Inflammatory macrophage treated with lipopolysaccharide for 4 hours (primary cell): Measurements from ENCODE around the gene SVOPL.

Experiments
- DNase-seq: peaks from one replicate; pipeline ENCODE4 v3.0.0-alpha.2; 2020

SVOPL gene

GRCh38 chr7:138553805-138554204, 147.4 kb downstream of the SVOPL start:
- no peak for DNase-seq

DNA sequence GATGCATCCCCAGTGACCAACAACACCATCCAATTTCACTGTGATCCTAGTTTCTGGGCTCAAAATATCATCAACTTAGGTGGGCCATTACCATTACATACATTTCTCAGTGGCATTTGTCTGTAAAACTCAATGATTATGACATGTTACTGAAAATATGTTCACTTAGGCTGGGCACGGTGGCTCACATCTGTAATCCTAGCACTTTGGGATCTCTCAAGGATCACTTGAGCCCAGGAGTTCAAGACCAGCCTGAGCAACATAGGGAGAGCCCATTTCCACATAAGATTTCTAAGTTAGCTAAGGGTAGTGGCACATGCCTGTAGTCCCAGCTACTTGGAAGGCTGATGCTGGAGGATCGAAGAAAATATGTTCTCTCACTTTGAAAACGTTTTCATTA, 150.1 kb downstream of the SVOPL start:
- no peak for DNase-seq

GRCh38 chr7:138550337-138550736, 150.8 kb downstream of the SVOPL start:
- DNase-seq, result no peak

DNA sequence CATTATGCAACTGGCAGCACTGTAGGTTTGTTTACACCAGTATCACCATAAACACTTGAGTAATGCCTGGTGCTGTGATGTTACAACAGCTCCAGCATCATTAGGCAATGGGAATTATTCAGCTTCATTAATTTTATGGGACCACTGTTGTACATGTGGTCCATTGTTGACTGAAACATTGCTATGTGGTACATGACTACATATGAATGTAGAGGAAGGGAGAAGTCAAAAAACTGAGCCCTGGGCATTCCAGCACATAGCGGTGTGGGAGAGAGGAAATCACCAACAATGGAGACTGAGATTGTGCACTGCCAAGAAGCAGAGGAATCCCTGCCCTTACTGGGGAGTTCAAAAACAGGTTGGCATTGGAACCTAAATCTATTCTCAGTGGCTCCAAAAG, 152.1 kb downstream of the SVOPL start:
- DNase-seq, result peak; percentile 2

GRCh38 chr7:138546829-138547228, 154.3 kb downstream of the SVOPL start:
- DNase-seq, result no peak

- no peak for DNase-seq
These were observed 155.0 kb downstream of the SVOPL start for GRCh38 chr7:138546064-138546619.

GRCh38 chr7:138545123-138545522, 156.0 kb downstream of the SVOPL start:
- no peak for DNase-seq
